ENCODE results near the gene LRP3.
A peak's percentile ranks its signal among the peaks of the same experiment; 100 is the strongest.

LRP3 gene

DNA sequence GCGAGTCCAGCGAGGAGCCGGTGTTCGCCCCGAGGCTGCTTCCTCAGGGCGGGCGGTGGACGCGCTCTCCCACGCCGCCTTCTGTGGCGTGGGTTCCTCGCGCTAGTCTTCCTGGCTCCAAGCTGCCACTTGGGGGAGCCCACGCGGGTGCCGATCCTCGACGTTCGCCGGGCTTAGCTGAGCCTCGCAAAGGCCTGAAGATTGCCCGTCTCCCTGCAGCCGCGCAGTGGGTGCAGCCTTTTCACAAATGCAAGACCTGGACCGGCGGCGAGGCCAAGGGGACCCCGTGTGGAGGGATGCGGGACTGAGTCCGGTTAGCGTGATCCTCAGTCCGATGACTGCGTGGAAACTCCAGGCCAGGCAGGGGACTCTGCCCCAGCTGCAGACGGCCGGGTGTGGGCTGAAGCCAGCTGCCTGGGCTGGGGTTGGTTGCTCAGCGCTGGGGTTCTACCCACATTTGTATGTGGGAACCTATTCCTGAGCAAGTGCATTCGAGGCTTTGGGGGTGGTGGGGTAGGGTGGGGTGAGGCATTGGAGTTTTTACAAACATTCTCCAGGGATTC is 16.6 kb upstream of the LRP3 start:
- TF ChIP-seq EZH2phosphoT487 (IDR thresholded peaks at IDR 0.05; ENCODE audit: borderline replicate concordance, low read length) (no peak), CTCF (IDR thresholded peaks at IDR 0.05; ENCODE audit: low read depth, low read length, poor library complexity, severe bottlenecking) (peak; percentile 72)
- H3K27me3 ChIP-seq (ENCODE audit: control insufficient read depth, low read length): no peaks in the 10 kb centered on the region
- peak overlapping the region; percentile 50; the same call in 1 of the 2 replicates for H3K27ac ChIP-seq (ENCODE audit: low read depth, low read length)
- H3K79me2 ChIP-seq (ENCODE audit: control insufficient read depth, low read length): peaks cover 19% of the 10 kb centered on the region
- no peaks in the 10 kb centered on the region for H3K9me2 ChIP-seq (replicated peaks; ENCODE audit: control insufficient read depth, low read length)
- peaks cover 5% of the 10 kb centered on the region; the same call in 1 of the 2 replicates for H3K36me3 ChIP-seq (ENCODE audit: control insufficient read depth, low read length)
- peaks cover 6% of the 10 kb centered on the region; the same call in 1 of the 2 replicates for H3F3A ChIP-seq (ENCODE audit: control insufficient read depth, insufficient read depth)
- no peaks in the 10 kb centered on the region for H4K20me1 ChIP-seq (ENCODE audit: control insufficient read depth, insufficient read depth, low read depth, low read length)
- peaks cover 16% of the 10 kb centered on the region for H3K4me1 ChIP-seq (ENCODE audit: control insufficient read depth, low read length)
- peak overlapping the region; percentile 85 for H3K4me2 ChIP-seq (ENCODE audit: low read length)
- H3K4me3 ChIP-seq (ENCODE audit: low read length): peak overlapping the region; percentile 86
- no peaks in the 10 kb centered on the region for H3K9me3 ChIP-seq (ENCODE audit: control insufficient read depth, insufficient read depth, low read length)

DNA sequence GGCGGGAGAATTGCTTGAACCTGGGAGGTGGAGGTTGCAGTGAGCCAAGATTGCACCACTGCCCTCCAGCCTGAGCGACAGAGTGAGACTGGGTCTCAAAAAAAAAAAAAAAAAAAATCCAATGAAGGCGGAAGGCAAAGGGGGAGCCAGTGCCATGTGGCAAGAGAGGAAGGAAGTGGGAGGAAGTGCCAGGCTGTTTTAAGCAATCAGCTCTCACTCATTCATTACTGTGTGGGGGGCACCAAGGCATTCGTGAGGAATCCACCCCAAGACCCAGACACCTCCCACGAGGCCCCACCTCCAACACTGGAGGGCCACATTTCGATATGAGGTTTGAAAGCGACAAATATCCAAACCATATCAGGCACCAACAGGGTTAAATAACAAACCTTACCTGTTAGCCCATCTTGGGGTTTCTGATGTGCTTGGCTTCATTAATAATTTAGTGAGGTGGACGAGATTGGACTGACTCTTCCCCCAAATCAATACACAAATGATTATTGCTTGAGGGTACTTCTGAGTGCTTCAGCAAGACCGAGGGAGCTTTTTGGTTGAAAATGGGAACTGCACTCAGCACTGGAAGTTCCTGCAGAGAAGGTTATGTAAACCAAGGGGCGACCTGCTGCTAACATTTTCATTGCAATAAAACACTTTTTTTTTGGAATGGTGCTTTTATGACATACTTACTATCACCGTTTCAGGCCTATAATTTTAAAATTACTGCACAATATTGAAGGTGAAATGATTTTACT is 7.5 kb upstream of the LRP3 start:
- Histone ChIP-seq H3K9me2 (replicated peaks; ENCODE audit: control insufficient read depth, low read length) (no peaks in the 10 kb centered on the region), H3F3A (ENCODE audit: control insufficient read depth, insufficient read depth) (no peaks in the 10 kb centered on the region), H4K20me1 (ENCODE audit: control insufficient read depth, insufficient read depth, low read depth, low read length) (no peaks in the 10 kb centered on the region), H3K27ac (ENCODE audit: low read depth, low read length) (no peak overlapping the region), H3K4me3 (ENCODE audit: low read length) (no peak overlapping the region), H3K9me3 (ENCODE audit: control insufficient read depth, insufficient read depth, low read length) (no peaks in the 10 kb centered on the region), H3K36me3 (ENCODE audit: control insufficient read depth, low read length) (no peaks in the 10 kb centered on the region), H3K4me1 (ENCODE audit: control insufficient read depth, low read length) (no peaks in the 10 kb centered on the region), H3K27me3 (ENCODE audit: control insufficient read depth, low read length) (no peaks in the 10 kb centered on the region), H3K4me2 (ENCODE audit: low read length) (no peak overlapping the region), H3K79me2 (ENCODE audit: control insufficient read depth, low read length) (no peaks in the 10 kb centered on the region)
- TF ChIP-seq EZH2phosphoT487 (IDR thresholded peaks at IDR 0.05; ENCODE audit: borderline replicate concordance, low read length) (no peak), CTCF (IDR thresholded peaks at IDR 0.05; ENCODE audit: low read depth, low read length, poor library complexity, severe bottlenecking) (no peak)

- TF ChIP-seq EZH2phosphoT487 (IDR thresholded peaks at IDR 0.05; ENCODE audit: borderline replicate concordance, low read length): no peak
- TF ChIP-seq CTCF (IDR thresholded peaks at IDR 0.05; ENCODE audit: low read depth, low read length, poor library complexity, severe bottlenecking): no peak
- no peaks in the 10 kb centered on the region for H3F3A ChIP-seq (ENCODE audit: control insufficient read depth, insufficient read depth)
- no peaks in the 10 kb centered on the region for H3K36me3 ChIP-seq (ENCODE audit: control insufficient read depth, low read length)
- no peaks in the 10 kb centered on the region for H3K79me2 ChIP-seq (ENCODE audit: control insufficient read depth, low read length)
- H3K27ac ChIP-seq (ENCODE audit: low read depth, low read length): no peak overlapping the region
- no peak overlapping the region for H3K4me3 ChIP-seq (ENCODE audit: low read length)
- H3K27me3 ChIP-seq (ENCODE audit: control insufficient read depth, low read length): no peaks in the 10 kb centered on the region
- no peak overlapping the region for H3K4me2 ChIP-seq (ENCODE audit: low read length)
- H3K4me1 ChIP-seq (ENCODE audit: control insufficient read depth, low read length): no peaks in the 10 kb centered on the region
- no peaks in the 10 kb centered on the region for H3K9me2 ChIP-seq (replicated peaks; ENCODE audit: control insufficient read depth, low read length)
- no peaks in the 10 kb centered on the region for H4K20me1 ChIP-seq (ENCODE audit: control insufficient read depth, insufficient read depth, low read depth, low read length)
- no peaks in the 10 kb centered on the region for H3K9me3 ChIP-seq (ENCODE audit: control insufficient read depth, insufficient read depth, low read length)
Observed at GRCh38 chr19:33187183-33187540, 7.0 kb upstream of the LRP3 start.

Data from DOHH2 (cell line).